GM12878 (cell line): ENCODE results near the gene OSM. TPM values are rescaled to one million over a fixed set of nuclear protein-coding genes. Genes with fewer than 3 reads are reported as not detected.

Source experiments
- BCLAF1 ChIP-seq: fragments of 450-650 bp; IDR thresholded peaks from 2 replicates; pipeline ENCODE4 v1.6.1; 2017; ENCODE audit warnings: antibody characterized with exemption, mild to moderate bottlenecking, moderate library complexity
- CBX3 ChIP-seq: fragments of 200-600 bp; sonication (generic); IDR thresholded peaks from 2 replicates; pipeline ENCODE4 v1.6.1; 2016; ENCODE audit warnings: low read depth, borderline replicate concordance
- HDAC2 ChIP-seq: fragments of 200-600 bp; sonication (generic); IDR thresholded peaks from 2 replicates; pipeline ENCODE4 v1.6.1; 2017
- HDAC6 ChIP-seq: fragments of 200-600 bp; sonication (generic); IDR thresholded peaks from one replicate; pipeline ENCODE4 v1.8.0; 2017; ENCODE audit warnings: antibody characterized with exemption; ENCODE audit not compliant: unreplicated experiment
- ZBTB40 ChIP-seq: fragments of 450-650 bp; IDR thresholded peaks from 2 replicates; pipeline ENCODE4 v1.6.1; 2016; ENCODE audit warnings: mild to moderate bottlenecking, moderate library complexity, borderline replicate concordance
- ZNF622 ChIP-seq: fragments of 450-650 bp; IDR thresholded peaks from 2 replicates; pipeline ENCODE4 v1.6.1; 2017; ENCODE audit warnings: mild to moderate bottlenecking, inconsistent platforms
- polyA plus RNA-seq, 11 experiments: library from polyadenylated mRNA; depleted of rRNA in 4 of 11; unstranded in 6 of 11; stranded (reverse) in 5 of 11; fragments of >200 nt; fragmentation: Nextera tagmentation in 4 of 11; fragmentation: Illumina TruSeq in 1 of 11; extraction: Ambion mirVana in 4 of 11; extraction: Trizol in 1 of 11; gene quantifications; 1 replicate in 1 of 11; 2 replicates in 10 of 11; pipeline versions ENCODE4 v1.2.1 to v1.2.3, GENCODE V29; 2011 to 2016; ENCODE audit warnings: inconsistent platforms in 2 of 11, missing spikeins in 2 of 11, low read depth in 1 of 11
- total RNA-seq, 4 experiments: library from RNA; depleted of rRNA in 3 of 4; stranded (reverse); fragments of >200 nt in 3 of 4; fragmentation: Illumina TruSeq in 1 of 4; extraction: Trizol in 1 of 4; gene quantifications; 2 replicates each; pipeline versions ENCODE4 v1.2.1 to v1.2.3, GENCODE V29; 2013 to 2021

Gene OSM
- total and polyA plus RNA-seq, 10 of the 15 experiments (the other 5 are each of a cell fraction or from before 2014, with no cell fraction given): 0.06 to 1.4 (median 0.59) TPM

GRCh38 chr22:30238136-30238535, 28.5 kb downstream of the OSM start (continued):
- TF ChIP-seq BCLAF1: no peak
- TF ChIP-seq CBX3: no peak
- no peak for TF ChIP-seq ZBTB40
- TF ChIP-seq HDAC6: no peak
- TF ChIP-seq HDAC2: no peak
- no peak for TF ChIP-seq ZNF622
